NCI-H460 (cell line): ENCODE results near the gene PAK5. TPM values are rescaled to one million over a fixed set of nuclear protein-coding genes. Genes with fewer than 3 reads are reported as not detected.

Experiments used
- DNase-seq: peaks from one replicate; pipeline ENCODE4 v3.0.0-alpha.2; 2016; ENCODE audit warnings: low read depth; ENCODE audit errors: extremely low read depth
- polyA plus RNA-seq: library from polyadenylated mRNA; depleted of rRNA; stranded (reverse); fragments of >200 nt; gene quantifications from 2 replicates; pipeline ENCODE4 v1.2.3, GENCODE V29; 2014; cell fraction: nucleus; rRNA removed
- total RNA-seq: library from RNA; depleted of rRNA; stranded (reverse); fragments of >200 nt; shearing (Covaris generic); gene quantifications from 2 replicates; pipeline ENCODE4 v1.2.3, GENCODE V29; 2014; rRNA removed

PAK5 gene
- total RNA-seq: not detected in 2 replicates
- polyA plus RNA-seq: not detected in 2 replicates

DNA sequence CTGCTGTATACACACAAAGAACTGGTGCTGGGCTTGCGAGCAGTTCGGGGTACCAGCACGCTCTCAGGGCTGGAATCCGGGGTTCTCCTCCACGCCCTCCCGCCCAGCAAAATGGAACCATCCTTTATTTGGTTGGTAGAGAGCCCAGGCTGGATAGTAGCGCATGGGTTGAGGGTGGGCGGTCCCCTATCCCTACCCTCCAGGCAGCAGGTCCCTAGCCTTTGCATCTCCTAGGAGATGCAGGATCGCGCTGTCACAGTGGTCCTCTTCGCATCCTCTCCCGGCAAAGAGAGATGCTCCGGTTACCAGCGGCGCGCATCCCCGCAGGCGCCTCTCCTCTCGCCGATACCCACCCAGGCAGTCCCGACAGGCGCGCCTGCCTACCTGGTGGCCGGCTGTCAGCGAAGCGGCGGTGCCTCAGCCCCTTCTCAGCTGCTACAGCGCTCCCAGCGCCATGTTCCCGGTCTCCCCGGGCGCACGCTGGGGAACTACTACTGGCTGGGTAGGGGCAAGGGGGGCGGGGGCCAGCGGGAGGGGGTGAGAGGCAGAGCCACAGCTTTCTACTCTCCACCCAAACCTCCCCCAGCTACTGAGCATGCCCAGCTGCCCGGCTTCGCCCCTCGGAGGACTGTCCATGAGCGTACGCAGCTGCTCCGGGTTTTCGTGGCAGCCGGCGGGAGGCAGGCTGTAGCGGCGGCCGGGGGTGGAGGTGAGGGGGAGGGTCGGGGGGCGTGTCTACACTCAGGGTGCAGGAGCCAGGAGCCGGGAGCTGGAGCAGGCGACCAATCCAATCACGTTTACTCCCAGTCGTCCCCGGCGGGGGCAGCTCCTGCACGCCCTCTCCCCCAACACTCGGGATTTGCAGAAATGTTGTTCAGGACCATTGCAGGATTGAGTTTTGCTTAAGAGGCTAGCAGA, at the start of gene PAK5:
PAK5 (minus strand) TSS at position 699 of the 918 bp plus-strand sequence. CDS start 194,748 bp downstream, outside the sequence.
- DNase-seq: peak; percentile 23

DNA sequence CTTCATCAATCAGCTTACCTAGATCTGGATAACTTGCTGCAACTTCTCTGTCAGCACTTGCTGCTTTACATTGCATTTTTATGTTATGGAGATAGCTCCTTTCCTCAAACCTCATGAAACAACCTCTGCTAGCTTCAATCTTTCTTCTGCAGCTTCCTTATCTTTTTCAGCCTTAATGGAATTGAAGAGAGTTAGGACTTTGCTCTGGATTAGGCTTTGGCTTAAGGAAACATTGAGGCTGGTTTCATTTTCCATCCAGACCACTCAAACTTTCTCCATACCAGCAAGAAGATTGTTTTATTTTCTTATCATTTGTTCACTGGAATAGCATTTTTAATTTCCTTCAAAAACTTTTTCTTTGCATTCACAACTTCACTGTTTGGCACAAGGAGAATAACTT, 48.8 kb upstream of the PAK5 start:
- DNase-seq: no peak

GRCh38 chr20:9886227-9886626, 47.4 kb upstream of the PAK5 start:
- DNase-seq: no peak

DNA sequence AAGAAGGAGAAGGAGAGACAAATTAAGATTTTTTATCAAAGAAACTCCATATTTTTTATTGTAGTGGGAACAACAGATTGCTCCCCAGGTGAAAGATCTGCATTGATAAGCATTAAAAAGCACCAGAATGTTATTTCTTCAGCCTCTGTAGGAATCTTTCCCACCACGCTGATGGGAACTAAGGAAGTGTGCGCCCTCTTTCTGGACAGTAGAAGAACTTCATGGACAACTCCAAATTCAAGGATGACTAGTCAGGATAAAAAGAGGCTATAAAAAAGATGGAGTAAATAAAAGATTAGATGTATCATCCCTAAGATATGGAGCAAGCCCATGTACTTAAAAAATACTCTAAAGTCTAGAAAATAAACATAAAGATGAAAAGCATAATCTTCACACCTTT, 45.8 kb upstream of the PAK5 start:
- no peak for DNase-seq

DNA sequence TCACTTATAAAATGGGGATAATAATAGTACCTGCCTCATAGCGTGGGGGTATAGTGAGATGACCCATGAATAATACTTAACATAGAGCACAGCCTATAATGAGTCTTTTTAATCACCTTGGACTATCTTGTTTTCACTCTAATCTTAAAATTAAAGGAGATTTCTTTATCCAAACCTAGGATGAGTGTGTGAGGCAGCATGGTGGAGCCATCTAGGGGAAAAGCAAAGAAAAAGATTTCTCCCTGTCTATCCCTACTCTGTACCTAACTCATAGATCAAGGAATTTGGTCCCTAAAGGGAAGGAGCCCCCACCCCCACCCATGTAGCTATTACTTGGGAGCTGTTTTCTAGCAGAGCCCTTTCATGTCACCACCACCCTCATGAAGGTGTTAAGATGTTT, 45.2 kb upstream of the PAK5 start:
- DNase-seq: no peak

DNA sequence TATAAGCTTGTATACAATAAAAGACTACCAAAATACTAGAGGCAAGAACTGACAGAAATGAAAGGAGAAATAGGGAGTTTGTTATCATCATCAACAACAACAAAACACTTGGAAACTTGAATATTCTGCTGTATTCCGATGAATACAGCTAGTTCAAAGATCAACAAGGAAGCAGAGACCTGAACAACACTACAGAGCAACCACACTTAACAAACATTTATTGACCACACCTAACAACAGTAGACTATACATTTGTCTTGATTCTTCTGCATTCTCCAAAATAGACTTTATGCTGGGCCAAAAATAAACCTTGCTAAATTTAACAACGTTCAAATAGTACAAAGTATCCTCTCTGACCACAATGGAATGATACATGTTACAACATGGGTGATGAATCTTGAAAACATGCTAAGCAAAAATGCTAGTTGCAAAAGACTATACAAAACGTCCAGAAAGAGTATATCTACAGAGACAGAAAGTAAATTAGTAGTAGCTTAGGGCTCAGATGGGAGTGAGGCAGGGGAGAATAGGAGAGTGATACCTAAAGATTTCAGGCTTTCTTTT, 39.1 kb upstream of the PAK5 start:
- DNase-seq: no peak

DNA sequence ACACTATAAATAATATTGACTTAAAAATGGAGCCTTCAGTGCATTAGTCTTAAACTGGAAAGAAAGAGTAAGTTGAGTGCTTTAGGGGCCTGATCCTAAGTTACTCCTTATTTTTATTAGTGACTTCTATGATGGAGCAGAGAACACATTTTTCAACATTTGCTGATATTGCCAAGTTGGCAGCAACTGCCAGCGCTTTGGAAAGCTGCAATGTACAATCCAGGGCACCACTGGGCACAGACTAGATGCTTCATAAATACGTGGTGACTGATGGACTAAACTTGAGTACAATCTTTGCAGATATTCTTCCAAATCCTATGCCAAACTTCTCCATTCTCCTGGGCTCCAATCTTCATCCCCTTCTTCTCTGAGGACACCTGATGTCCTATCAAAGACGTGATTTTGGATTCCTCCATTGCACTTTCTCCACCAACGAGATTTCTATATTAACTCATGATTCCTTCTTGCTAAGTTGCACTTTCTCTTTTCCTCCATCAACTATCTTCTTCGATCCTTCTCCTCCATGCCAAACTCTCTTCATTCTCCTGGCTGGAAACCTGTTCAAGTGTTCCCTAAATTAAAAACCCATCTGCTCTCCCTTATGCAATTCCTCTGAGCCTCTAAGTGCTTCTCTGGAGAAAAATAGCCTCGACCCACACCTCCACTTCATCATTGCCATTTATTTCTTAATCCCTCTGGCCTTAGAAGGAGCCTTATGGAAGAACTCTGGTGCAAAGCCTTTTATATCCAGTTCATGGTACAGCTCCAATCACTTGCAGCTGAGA, 28.5 kb upstream of the PAK5 start:
- no peak for DNase-seq

DNA sequence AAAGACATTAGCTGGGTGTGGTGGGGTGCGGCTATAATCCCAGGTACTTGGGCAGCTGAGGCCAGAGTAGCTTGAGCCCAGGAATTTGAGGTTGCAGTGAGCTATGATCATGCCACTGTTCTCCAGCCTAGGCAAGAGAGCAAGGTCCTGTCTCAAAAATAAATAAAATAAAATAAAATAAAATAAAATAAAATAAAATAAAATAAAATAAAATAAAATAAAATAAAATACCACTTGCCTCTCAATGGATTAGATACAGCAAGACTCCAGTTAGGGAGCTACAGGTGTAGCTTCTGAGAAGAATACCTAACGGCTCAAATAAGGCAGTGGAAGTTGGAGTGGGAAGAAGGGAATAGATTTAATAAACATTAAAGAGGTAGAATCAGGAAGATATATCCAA, 13.7 kb upstream of the PAK5 start:
- DNase-seq: no peak

DNA sequence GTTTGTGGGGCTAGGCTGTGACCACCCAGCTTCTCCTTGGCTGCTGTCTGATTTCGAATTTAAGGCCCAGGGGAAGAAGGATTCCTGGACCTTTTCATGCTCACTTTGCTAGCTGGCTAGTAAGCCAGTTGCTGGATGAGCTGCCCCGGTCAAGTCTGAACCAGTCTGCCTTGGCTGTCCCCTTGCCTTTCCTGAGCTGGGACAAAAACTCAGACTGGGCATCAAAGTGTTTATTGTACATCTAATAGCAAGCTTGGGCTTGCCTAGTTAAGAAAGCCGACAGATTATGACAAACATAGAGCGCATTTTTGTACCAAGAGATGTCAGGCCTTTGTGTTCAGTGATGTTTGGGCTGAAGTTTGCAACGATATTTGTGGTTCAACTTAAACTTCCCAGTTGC, 750 bp upstream of the PAK5 start:
- DNase-seq: no peak

- no peak for DNase-seq
Observed at GRCh38 chr20:9838035-9838377, 870 bp downstream of the PAK5 start.

- DNase-seq: no peak
Observed at GRCh38 chr20:9837634-9838033, 1.2 kb downstream of the PAK5 start.

- DNase-seq: no peak
Observed at GRCh38 chr20:9835302-9835701, 3.6 kb downstream of the PAK5 start.

GRCh38 chr20:9831032-9831431, 7.8 kb downstream of the PAK5 start:
- DNase-seq: no peak

GRCh38 chr20:9829835-9830234, 9.0 kb downstream of the PAK5 start:
- no peak for DNase-seq

DNA sequence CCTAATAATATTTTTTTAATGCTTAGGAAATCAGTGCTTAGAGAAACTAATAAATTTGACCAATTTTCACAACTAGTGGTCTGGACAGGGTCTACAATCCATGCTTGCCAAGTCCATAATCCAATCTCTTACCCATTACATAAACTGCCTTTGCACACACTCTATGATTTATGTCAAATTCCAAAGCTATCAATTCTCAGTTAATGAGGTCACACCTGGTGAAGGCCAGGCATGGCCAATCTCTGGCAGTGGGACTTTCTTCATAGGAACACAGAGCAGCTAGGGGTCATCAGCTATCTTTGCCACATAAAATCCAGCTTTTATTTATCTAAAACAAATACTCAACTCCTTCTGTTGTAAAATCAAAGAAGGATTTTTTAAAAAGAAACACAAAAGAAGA, 21.2 kb downstream of the PAK5 start:
- DNase-seq: no peak

DNA sequence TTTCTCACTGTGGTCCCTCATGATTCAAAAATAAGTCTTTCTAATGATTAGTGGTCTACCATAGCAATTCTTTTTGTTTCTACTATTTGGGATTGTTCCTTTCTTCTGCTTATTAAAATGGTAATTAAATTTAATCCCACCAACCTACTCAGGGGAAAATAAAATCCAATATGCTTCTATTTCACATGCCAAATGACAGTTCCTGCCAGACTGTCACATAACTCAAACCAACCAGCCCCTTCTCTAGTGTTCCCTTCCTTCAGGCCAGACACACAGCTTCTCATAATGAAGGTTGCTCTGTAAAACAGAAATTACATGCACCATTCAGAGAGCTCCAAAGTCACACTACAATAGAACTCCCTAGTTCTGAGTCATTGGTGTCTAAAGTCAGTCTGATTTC, 23.2 kb downstream of the PAK5 start:
- no peak for DNase-seq

DNA sequence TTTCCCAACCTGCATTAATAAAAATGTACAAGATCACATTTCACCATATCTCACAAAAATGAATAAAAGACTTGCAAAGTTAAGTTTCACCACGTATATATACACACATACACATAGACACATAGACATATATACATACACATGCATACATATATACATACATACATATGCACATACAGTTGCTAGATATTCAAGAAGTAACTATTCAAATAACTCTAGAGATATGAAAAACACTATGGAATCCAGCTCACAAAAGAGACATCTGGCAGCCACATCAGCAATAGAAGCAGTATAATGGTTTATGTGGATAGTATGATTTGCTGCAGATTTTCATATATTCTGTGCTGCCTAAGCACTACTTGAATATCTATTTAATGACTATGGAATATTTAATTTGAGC, 28.1 kb downstream of the PAK5 start:
- DNase-seq: no peak

DNA sequence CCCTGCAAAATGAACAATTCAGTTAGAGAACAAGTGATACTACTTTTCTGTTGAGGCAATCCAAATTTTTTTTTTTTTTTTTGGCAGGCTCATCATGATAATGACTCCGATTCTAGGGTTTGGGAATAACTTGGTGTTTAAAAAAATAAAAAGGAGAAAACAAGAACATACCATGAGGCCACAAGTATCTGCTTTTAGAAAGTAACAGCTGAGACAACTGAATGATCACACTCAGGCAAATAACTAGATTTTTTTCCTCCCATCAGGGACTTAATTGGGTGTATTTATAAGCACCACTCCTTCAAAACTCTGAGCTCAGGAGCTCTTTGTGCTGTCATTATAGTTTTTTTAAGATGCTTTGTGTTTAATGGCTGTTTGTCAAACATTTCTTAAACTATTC, 29.6 kb downstream of the PAK5 start:
- DNase-seq: no peak

GRCh38 chr20:9808166-9808565, 30.7 kb downstream of the PAK5 start:
- no peak for DNase-seq

DNA sequence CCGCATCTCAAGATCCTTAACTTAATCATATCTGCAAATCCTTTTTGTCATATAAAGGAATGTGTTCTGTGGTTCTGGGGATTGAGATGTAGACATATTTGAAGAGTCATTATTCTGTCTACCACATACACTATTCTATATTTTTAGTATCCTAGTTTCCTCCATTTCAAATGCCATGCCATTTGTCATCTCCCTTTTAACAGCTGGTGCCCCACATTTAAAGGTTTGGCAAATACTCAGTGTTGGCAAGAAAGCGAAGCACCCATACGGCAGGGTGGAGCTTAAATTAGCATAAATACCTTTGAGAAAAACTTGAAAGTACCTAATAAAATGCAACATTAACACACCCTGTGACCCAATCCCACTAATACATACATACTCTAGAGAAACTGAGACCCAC, 31.7 kb downstream of the PAK5 start:
- no peak for DNase-seq

DNA sequence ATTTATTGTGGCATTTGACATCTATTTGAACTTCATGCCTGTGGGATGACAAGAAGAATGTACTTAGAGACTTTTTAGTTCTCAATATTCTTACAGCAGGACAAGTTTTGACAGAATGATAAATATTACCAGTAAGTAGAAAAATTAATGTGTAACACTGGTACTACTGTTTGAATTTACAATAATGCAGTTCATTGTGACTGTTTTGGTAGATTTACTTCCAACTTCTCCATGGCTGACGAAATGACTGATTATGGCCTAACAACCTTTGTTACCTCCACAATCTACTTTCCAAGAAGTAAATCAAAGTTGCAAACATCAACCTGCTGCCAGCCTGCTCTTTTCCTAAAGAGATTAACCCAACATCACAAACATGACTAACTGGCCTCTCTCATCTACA, 38.5 kb downstream of the PAK5 start:
- no peak for DNase-seq

GRCh38 chr20:9794831-9795230, 44.0 kb downstream of the PAK5 start:
- no peak for DNase-seq
